ENCODE data around the gene THSD4.

DNA sequence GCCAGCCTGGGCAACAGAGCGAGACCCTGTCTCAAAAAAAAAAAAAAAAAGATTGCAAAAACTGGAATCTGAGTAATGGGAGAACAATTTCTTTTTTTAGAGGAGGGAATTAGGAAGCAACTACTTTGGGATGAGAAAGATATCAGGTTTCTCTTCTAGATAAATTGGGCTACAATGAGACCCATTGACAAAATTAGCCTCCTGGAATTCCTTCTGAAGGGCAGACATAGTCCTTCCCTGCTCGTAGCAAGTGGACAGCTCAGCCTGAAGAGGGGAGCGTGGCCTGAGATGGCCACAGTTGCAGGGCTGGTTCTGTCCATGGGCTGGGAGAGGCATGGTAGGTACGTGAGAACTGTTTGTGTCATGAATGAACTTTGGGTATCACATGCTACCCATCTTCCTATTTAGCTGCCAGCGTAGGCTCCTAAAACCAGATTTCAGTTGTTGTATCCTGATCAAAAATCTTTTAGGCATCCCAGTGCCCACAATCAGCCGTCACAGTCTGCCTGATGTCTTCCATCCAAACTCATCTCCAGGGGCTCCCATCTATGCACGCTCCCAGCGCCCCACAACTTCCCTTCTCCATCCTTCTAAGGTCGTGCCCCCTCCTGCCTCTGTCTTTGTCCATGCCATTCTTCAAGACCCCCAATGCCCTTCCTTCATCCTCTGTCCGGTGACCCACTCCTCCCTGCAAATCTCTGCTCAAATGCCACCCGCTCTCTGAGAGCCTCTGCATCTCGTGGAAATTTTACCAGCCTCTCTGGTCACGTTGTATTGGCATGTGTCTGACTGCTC, 603.0 kb downstream of the THSD4 start:
- TF ChIP-seq POLR2A (IDR thresholded peaks at IDR 0.05; ENCODE audit: low read depth, low read length) (no peak), RFX5 (IDR thresholded peaks at IDR 0.05; ENCODE audit: low read depth, low read length) (no peak), CTCF (conservative IDR thresholded peaks at IDR 0.05; ENCODE audit: low read depth, low read length) (no peak), RAD21 (IDR thresholded peaks at IDR 0.05; ENCODE audit: low read length) (no peak), USF2 (IDR thresholded peaks at IDR 0.05; ENCODE audit: low read depth, low read length) (no peak)

All from IMR-90 (cell line).